HG03103 (cell line): ENCODE data around the gene SLC46A3.
"Not testable (repeated sequence)": the region's sequence is repeated elsewhere in the genome, so short reads cannot be mapped to it uniquely, and the experiment has no call there.

Experiments
- ATAC-seq: cut with Tn5 transposase; IDR thresholded peaks from one replicate; pipeline ENCODE4 v1.9.1; 2021; ENCODE audit warnings: low read depth; ENCODE audit not compliant: unreplicated experiment

Gene SLC46A3

GRCh38 chr13:28735481-28736029 lies 16.8 kb upstream of the SLC46A3 start:
- ATAC-seq: no peak

- ATAC-seq: no peak
Observed at GRCh38 chr13:28734906-28735305, 16.1 kb upstream of the SLC46A3 start.

GRCh38 chr13:28730762-28731161 lies 12.0 kb upstream of the SLC46A3 start:
- ATAC-seq: no peak

- no peak for ATAC-seq
Observed at GRCh38 chr13:28729541-28729940, 10.8 kb upstream of the SLC46A3 start.

GRCh38 chr13:28728642-28729041 lies 9.9 kb upstream of the SLC46A3 start:
- no peak for ATAC-seq

- no peak for ATAC-seq
Observed at GRCh38 chr13:28725046-28725610, 6.4 kb upstream of the SLC46A3 start.

- ATAC-seq: no peak
Observed at GRCh38 chr13:28723806-28724205, 5.0 kb upstream of the SLC46A3 start.

- ATAC-seq: no peak
Observed at GRCh38 chr13:28719227-28720055, 671 bp upstream of the SLC46A3 start.

GRCh38 chr13:28718196-28718542 lies 601 bp downstream of the SLC46A3 start:
- ATAC-seq: no peak

GRCh38 chr13:28717170-28717569 lies 1.6 kb downstream of the SLC46A3 start:
- ATAC-seq: no peak

- ATAC-seq: no peak
Observed at GRCh38 chr13:28716511-28716910, 2.3 kb downstream of the SLC46A3 start.

GRCh38 chr13:28714651-28715050 lies 4.1 kb downstream of the SLC46A3 start:
- ATAC-seq: no peak

GRCh38 chr13:28710161-28710560 lies 8.6 kb downstream of the SLC46A3 start:
- no peak for ATAC-seq

GRCh38 chr13:28707629-28708427 lies 10.9 kb downstream of the SLC46A3 start:
- peak; percentile 98 for ATAC-seq

GRCh38 chr13:28705461-28706083 lies 13.2 kb downstream of the SLC46A3 start:
- ATAC-seq: no peak

- ATAC-seq: no peak
Observed at GRCh38 chr13:28704919-28705318, 13.9 kb downstream of the SLC46A3 start.

- no peak for ATAC-seq
Observed at GRCh38 chr13:28704282-28704681, 14.5 kb downstream of the SLC46A3 start.

- ATAC-seq: no peak
Observed at GRCh38 chr13:28699246-28699645, 19.5 kb downstream of the SLC46A3 start.

- no peak for ATAC-seq
Observed at GRCh38 chr13:28697441-28697840, 21.3 kb downstream of the SLC46A3 start.

- ATAC-seq: not testable (repeated sequence)
Observed at GRCh38 chr13:28693605-28694491, 24.9 kb downstream of the SLC46A3 start.
